ENCODE measurements around the gene UBAP1L. TPM values are rescaled to one million over a fixed set of nuclear protein-coding genes. Genes with fewer than 3 reads are reported as not detected.
"Not testable (repeated sequence)": the region's sequence is repeated elsewhere in the genome, so short reads cannot be mapped to it uniquely, and the experiment has no call there.

The UBAP1L gene
- total RNA-seq, 1 donor from 2014 or later: 9.6 TPM

GRCh38 chr15:65101411-65101890, 13.5 kb downstream of the UBAP1L start:
- ChIA-PET POLR2A (no interaction called here), CTCF (interaction anchor here (0.8 to 1.2 kb wide), 2 partner anchors 46 to 49 kb away, joined by 3 to 4 read pairs; no protein-coding TSS in a partner anchor)
- intact Hi-C loops (cut with micrococcal nuclease): loop anchor here (2.0 kb wide), 1 partner anchor 69 kb away; no protein-coding TSS in a partner anchor
- Mint-ChIP-seq H3K9me3 (no peaks in the 10 kb centered on the region), H3K27ac (no peak overlapping the region), H3K4me3 (no peak overlapping the region), H3K36me3 (ENCODE audit: low read depth) (peaks cover 71% of the 10 kb centered on the region), H3K4me1 (no peaks in the 10 kb centered on the region), H3K27me3 (no peaks in the 10 kb centered on the region)
- TF ChIP-seq CTCF (IDR thresholded peaks at IDR 0.05): no peak
- DNase-seq (no peak), ATAC-seq (ENCODE audit: low read depth) (no peak)

GRCh38 chr15:65100442-65100841, 14.6 kb downstream of the UBAP1L start:
- no peak overlapping the region for H3K27ac Mint-ChIP-seq
- DNase-seq: no peak
- no peaks in the 10 kb centered on the region for H3K9me3 Mint-ChIP-seq
- intact Hi-C loops (cut with micrococcal nuclease): loop anchor here (2.0 kb wide), 1 partner anchor 68 kb away; no protein-coding TSS in a partner anchor
- CTCF ChIA-PET: no interaction called here
- ATAC-seq (ENCODE audit: low read depth): no peak
- no peak for TF ChIP-seq CTCF (IDR thresholded peaks at IDR 0.05)
- POLR2A ChIA-PET: no interaction called here
- H3K36me3 Mint-ChIP-seq (ENCODE audit: low read depth): peaks cover 62% of the 10 kb centered on the region
- no peak overlapping the region for H3K4me3 Mint-ChIP-seq
- H3K27me3 Mint-ChIP-seq: no peaks in the 10 kb centered on the region
- H3K4me1 Mint-ChIP-seq: no peaks in the 10 kb centered on the region

- H3K27ac Mint-ChIP-seq; H3K27me3 Mint-ChIP-seq; H3K4me1 Mint-ChIP-seq; POLR2A ChIA-PET; H3K4me3 Mint-ChIP-seq; ATAC-seq (ENCODE audit: low read depth); CTCF ChIA-PET; DNase-seq; H3K9me3 Mint-ChIP-seq: not testable (repeated sequence)
- peaks cover 56% of the 10 kb centered on the region for H3K36me3 Mint-ChIP-seq (ENCODE audit: low read depth)
- intact Hi-C loops (cut with micrococcal nuclease): loop anchor here (2.0 kb wide), 1 partner anchor 67 kb away; no protein-coding TSS in a partner anchor
Observed at GRCh38 chr15:65099801-65100200, 15.2 kb downstream of the UBAP1L start.

GRCh38 chr15:65099336-65099735, 15.7 kb downstream of the UBAP1L start:
- ChIA-PET CTCF (no interaction called here), POLR2A (no interaction called here)
- Mint-ChIP-seq H3K4me1 (no peaks in the 10 kb centered on the region), H3K27me3 (no peaks in the 10 kb centered on the region), H3K4me3 (no peak overlapping the region), H3K9me3 (no peaks in the 10 kb centered on the region), H3K36me3 (ENCODE audit: low read depth) (peaks cover 55% of the 10 kb centered on the region), H3K27ac (no peak overlapping the region)
- intact Hi-C loops (cut with micrococcal nuclease): no loop called here
- DNase-seq: no peak
- TF ChIP-seq CTCF (IDR thresholded peaks at IDR 0.05): no peak
- ATAC-seq (ENCODE audit: low read depth): no peak

- DNase-seq (no peak), ATAC-seq (ENCODE audit: low read depth) (no peak)
- no peak overlapping the region for H3K27ac Mint-ChIP-seq
- intact Hi-C loops (cut with micrococcal nuclease): no loop called here
- peaks cover 47% of the 10 kb centered on the region for H3K36me3 Mint-ChIP-seq (ENCODE audit: low read depth)
- H3K4me3 Mint-ChIP-seq: no peak overlapping the region
- H3K27me3 Mint-ChIP-seq: no peaks in the 10 kb centered on the region
- H3K4me1 Mint-ChIP-seq: no peaks in the 10 kb centered on the region
- no peak for TF ChIP-seq CTCF (IDR thresholded peaks at IDR 0.05)
- no peaks in the 10 kb centered on the region for H3K9me3 Mint-ChIP-seq
- CTCF ChIA-PET: no interaction called here
- POLR2A ChIA-PET: no interaction called here
Observed at GRCh38 chr15:65097651-65098263, 17.2 kb downstream of the UBAP1L start.
